Uterus (tissue), 2 donors: ENCODE data around the gene DDX19B.

Experiments used
- POLR2A ChIP-seq, 2 donors: fragments of 450-650 bp; IDR thresholded peaks; one replicate each; pipeline ENCODE4 v1.6.1; 2016; ENCODE audit warnings: antibody characterized with exemption in 2 of 2, mild to moderate bottlenecking in 1 of 2, moderate library complexity in 1 of 2
- TF ChIP-seq, protein P1 (sequence below), 4 experiments: fragments of 200-600 bp in 2 of 4; fragments of 450-650 bp in 2 of 4; sonication (generic) in 2 of 4; IDR thresholded peaks; one replicate each; pipeline ENCODE4 v1.5.1; 2016 to 2019; ENCODE audit warnings: antibody characterized with exemption in 4 of 4, mild to moderate bottlenecking in 2 of 4, moderate library complexity in 1 of 4

DNA sequence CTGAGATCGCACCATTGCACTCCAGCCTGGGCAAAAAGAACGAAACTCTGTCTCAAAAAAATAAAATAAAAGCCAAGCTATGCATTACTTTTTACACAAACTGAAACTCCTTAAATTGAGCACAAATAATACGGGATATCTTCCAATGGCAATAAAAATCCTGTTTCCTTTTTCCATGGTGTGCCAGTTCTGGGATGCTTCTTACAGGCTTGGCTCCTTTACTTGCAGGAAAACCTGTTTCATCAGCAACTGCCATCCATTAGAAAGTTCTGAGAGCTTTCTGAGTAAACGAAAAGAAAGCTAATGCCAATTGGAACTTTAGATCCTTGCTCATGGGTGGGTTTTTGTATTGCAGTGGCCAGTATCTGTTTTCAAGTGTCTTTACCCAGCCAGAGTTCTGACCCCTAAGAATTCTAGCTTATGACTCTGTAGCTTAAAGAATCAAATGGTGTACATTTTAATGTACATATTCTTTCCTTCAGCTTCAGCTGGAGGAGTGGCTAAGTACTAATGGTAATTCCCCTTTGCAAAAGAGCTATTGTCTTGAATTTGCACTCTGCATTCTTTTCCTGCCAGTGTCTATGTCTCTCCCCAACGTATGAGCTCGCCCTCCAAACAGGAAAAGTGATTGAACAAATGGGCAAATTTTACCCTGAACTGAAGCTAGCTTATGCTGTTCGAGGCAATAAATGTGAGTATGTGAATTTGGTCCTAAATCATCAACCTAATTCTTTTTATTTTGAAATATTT, 26.2 kb downstream of the DDX19B start:
- TF ChIP-seq, protein P1, sequence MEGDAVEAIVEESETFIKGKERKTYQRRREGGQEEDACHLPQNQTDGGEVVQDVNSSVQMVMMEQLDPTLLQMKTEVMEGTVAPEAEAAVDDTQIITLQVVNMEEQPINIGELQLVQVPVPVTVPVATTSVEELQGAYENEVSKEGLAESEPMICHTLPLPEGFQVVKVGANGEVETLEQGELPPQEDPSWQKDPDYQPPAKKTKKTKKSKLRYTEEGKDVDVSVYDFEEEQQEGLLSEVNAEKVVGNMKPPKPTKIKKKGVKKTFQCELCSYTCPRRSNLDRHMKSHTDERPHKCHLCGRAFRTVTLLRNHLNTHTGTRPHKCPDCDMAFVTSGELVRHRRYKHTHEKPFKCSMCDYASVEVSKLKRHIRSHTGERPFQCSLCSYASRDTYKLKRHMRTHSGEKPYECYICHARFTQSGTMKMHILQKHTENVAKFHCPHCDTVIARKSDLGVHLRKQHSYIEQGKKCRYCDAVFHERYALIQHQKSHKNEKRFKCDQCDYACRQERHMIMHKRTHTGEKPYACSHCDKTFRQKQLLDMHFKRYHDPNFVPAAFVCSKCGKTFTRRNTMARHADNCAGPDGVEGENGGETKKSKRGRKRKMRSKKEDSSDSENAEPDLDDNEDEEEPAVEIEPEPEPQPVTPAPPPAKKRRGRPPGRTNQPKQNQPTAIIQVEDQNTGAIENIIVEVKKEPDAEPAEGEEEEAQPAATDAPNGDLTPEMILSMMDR (IDR thresholded peaks at IDR 0.05): no peak
- no peak for TF ChIP-seq POLR2A (IDR thresholded peaks at IDR 0.05)
